Right cardiac atrium (tissue), 5 donors: ENCODE results near the gene PSMC2. TPM values are rescaled to one million over a fixed set of nuclear protein-coding genes. Genes with fewer than 3 reads are reported as not detected.
"Not testable (repeated sequence)": the region's sequence is repeated elsewhere in the genome, so short reads cannot be mapped to it uniquely, and the experiment has no call there.

Source experiments
- ATAC-seq, 2 donors: fragments of 200-7000 bp; cut with Tn5 transposase; one replicate each; pipeline versions ENCODE4 v1.8.0 to v1.9.1; 2020; ENCODE audit warnings: moderate library complexity in 2 of 2, mild to moderate bottlenecking in 1 of 2
- DNase-seq, 3 donors: peaks; one replicate each; pipeline ENCODE4 v3.0.0-alpha.2; 2020
- H3K27ac ChIP-seq: one replicate; pipeline ENCODE4 v1.5.1; 2013; ENCODE audit warnings: mild to moderate bottlenecking, low read length, control low read depth, moderate library complexity
- H3K27me3 ChIP-seq: one replicate; pipeline ENCODE4 v1.6.1; 2013; ENCODE audit not compliant: control insufficient read depth, insufficient read depth
- H3K4me1 ChIP-seq: one replicate; pipeline ENCODE4 v1.6.1; 2013; ENCODE audit warnings: low read length; ENCODE audit not compliant: control insufficient read depth, insufficient read depth
- H3K4me3 ChIP-seq: one replicate; pipeline ENCODE4 v1.5.1; 2013; ENCODE audit warnings: low read length, control low read depth
- H3K9me3 ChIP-seq: one replicate; pipeline ENCODE4 v1.6.1; 2013; ENCODE audit warnings: low read length; ENCODE audit not compliant: control insufficient read depth
- WGBS: extraction: QIAGEN DNeasy Blood & Tissue Kit; methylation state at CpG from one replicate; pipeline ENCODE4 v1.1.7; 2013; 5-methylcytosine and 5-hydroxymethylcytosine counted together
- intact Hi-C, 4 donors: fragments of 100-400 bp; cut with DNase I; formaldehyde crosslinking; loops; one replicate each; pipeline versions ENCODE4 v1.11.0 to v1.14.0; 2022 to 2023
- polyA plus RNA-seq: library from polyadenylated mRNA; stranded (reverse); fragments of 200-250 nt; gene quantifications from one replicate; pipeline ENCODE4 v1.2.3, GENCODE V29; 2013
- total RNA-seq, 4 donors: library from RNA; stranded (reverse); fragmentation: NEBNext Ultra II Directional; extraction: Animal tissue kit (Norgen Biotek cat#: 25700); gene quantifications; one replicate each; pipeline ENCODE4 v1.2.1, GENCODE V29; 2021
- donor health status: healthy with polysubstance abuse.
- donor health status: DM: no; HTN: yes; CAD: no.
- donor health status: DM: no; HTN: no; CAD: no.
- donor health status: DM: no; HTN: yes; CAD: no; lungs with severe emphysema.
- donor health status: DM: yes; HTN: yes; CAD: no.

The PSMC2 gene
- total and polyA plus RNA-seq, 5 donors, result 108 to 140 (median 120) TPM

- no peak for ATAC-seq
- whole genome bisulfite sequencing, result 74% methylated on average over 8 of the region's 8 CpGs
- no peak for DNase-seq
- H3K4me1 ChIP-seq, result no peaks in the 10 kb centered on the region
- no peak overlapping the region for H3K4me3 ChIP-seq
- H3K9me3 ChIP-seq, result no peaks in the 10 kb centered on the region
- no peaks in the 10 kb centered on the region for H3K27me3 ChIP-seq
- intact Hi-C loops, result no loop called here
- H3K27ac ChIP-seq, result no peak overlapping the region
Measured at GRCh38 chr7:103396471-103396870, 49.0 kb downstream of the PSMC2 start.

- ATAC-seq (no peak), DNase-seq (no peak)
- Histone ChIP-seq H3K4me1 (no peaks in the 10 kb centered on the region), H3K9me3 (no peaks in the 10 kb centered on the region), H3K4me3 (no peak overlapping the region), H3K27me3 (no peaks in the 10 kb centered on the region), H3K27ac (no peak overlapping the region)
- WGBS, result 58% methylated on average over 2 of the region's 2 CpGs
- intact Hi-C loops, result no loop called here
Measured at GRCh38 chr7:103398483-103399127, 51.2 kb downstream of the PSMC2 start.

- intact Hi-C loops, H3K27me3 ChIP-seq, H3K9me3 ChIP-seq, H3K4me3 ChIP-seq, H3K27ac ChIP-seq, ATAC-seq, H3K4me1 ChIP-seq, DNase-seq: not testable (repeated sequence)
Measured at GRCh38 chr7:103399687-103400086, 52.2 kb downstream of the PSMC2 start.

GRCh38 chr7:103405789-103406613 lies 58.6 kb downstream of the PSMC2 start:
- 70% methylated on average over 7 of the region's 7 CpGs for WGBS
- not testable (repeated sequence) for H3K27ac ChIP-seq, ATAC-seq, H3K9me3 ChIP-seq, H3K27me3 ChIP-seq, H3K4me1 ChIP-seq, DNase-seq, H3K4me3 ChIP-seq
- intact Hi-C loops, result loop anchor here in 1 of 4 donors (5.0 kb wide), 1 partner anchor 109 kb away; the partner anchor contains the start of gene PMPCB

GRCh38 chr7:103412151-103412550 lies 64.7 kb downstream of the PSMC2 start:
- intact Hi-C loops, result no loop called here
- 81% methylated on average over 1 of the region's 1 CpG for WGBS
- H3K4me3 ChIP-seq, result no peak overlapping the region
- ATAC-seq, result no peak
- H3K27me3 ChIP-seq, result no peaks in the 10 kb centered on the region
- no peaks in the 10 kb centered on the region for H3K9me3 ChIP-seq
- H3K27ac ChIP-seq, result no peak overlapping the region
- no peak for DNase-seq
- no peaks in the 10 kb centered on the region for H3K4me1 ChIP-seq

GRCh38 chr7:103413407-103413806 lies 66.0 kb downstream of the PSMC2 start:
- Histone ChIP-seq H3K27me3 (no peaks in the 10 kb centered on the region), H3K9me3 (no peaks in the 10 kb centered on the region), H3K27ac (no peak overlapping the region), H3K4me1 (no peaks in the 10 kb centered on the region), H3K4me3 (no peak overlapping the region)
- ATAC-seq (no peak), DNase-seq (no peak)
- intact Hi-C loops, result no loop called here
- 60% methylated on average over 5 of the region's 5 CpGs for WGBS

- intact Hi-C loops, result no loop called here
- Histone ChIP-seq H3K27me3 (no peaks in the 10 kb centered on the region), H3K4me3 (no peak overlapping the region), H3K9me3 (no peaks in the 10 kb centered on the region), H3K27ac (no peak overlapping the region), H3K4me1 (no peaks in the 10 kb centered on the region)
- ATAC-seq, result no peak
- 63% methylated on average over 3 of the region's 3 CpGs for WGBS
- DNase-seq, result no peak
Measured at GRCh38 chr7:103418241-103418640, 70.8 kb downstream of the PSMC2 start.

Other genes with a start within 250 kb of the PSMC2 start
- gene NAPEPLD, start 198.5 kb upstream of the PSMC2 start, total RNA-seq, result 10 to 100 TPM in 1 of 4 donors, 1 to 10 TPM in 3; 6.3 to 12.5 (median 8.4) TPM
- 4.1 TPM for gene NAPEPLD, start 198.5 kb upstream of the PSMC2 start, polyA plus RNA-seq
- 10 to 100 TPM; 58.2 to 72.9 (median 59.6) TPM for gene PMPCB, start 50.2 kb upstream of the PSMC2 start, total RNA-seq
- gene PMPCB, start 50.2 kb upstream of the PSMC2 start, polyA plus RNA-seq, result 75.3 TPM
- gene DNAJC2, start 2.9 kb upstream of the PSMC2 start, total RNA-seq, result 10 to 100 TPM; 12.8 to 17.9 (median 14.4) TPM
- 15.0 TPM for gene DNAJC2, start 2.9 kb upstream of the PSMC2 start, polyA plus RNA-seq
- not detected for gene SLC26A5, start 98.6 kb downstream of the PSMC2 start, total RNA-seq
- gene SLC26A5, start 98.6 kb downstream of the PSMC2 start, polyA plus RNA-seq, result 0.07 TPM